Adrenal gland (tissue), 12 donors: ENCODE data around the gene GATA5. TPM values are rescaled to one million over a fixed set of nuclear protein-coding genes. Genes with fewer than 3 reads are reported as not detected.

Experiments
- DNase-seq, 7 donors: peaks; one replicate each; pipeline ENCODE4 v3.0.0-alpha.2; 2019 to 2020
- H3K27ac ChIP-seq, 5 donors: fragments of 200-600 bp; sonication (generic) in 4 of 5; 1 replicate in 3 of 5; 2 replicates in 2 of 5; pipeline versions ENCODE4 v1.5.1 to v1.8.0; 2016 to 2020; ENCODE audit warnings: mild to moderate bottlenecking in 1 of 5
- H3K27me3 ChIP-seq: fragments of 200-600 bp; 2 replicates; pipeline ENCODE4 v1.8.0; 2021
- H3K36me3 ChIP-seq, 2 donors: fragments of 200-600 bp; replicated peaks in 1 of 2; 1 replicate in 1 of 2; 2 replicates in 1 of 2; pipeline versions ENCODE4 v1.5.1 to v1.8.0; 2018 to 2022
- H3K4me1 ChIP-seq, 2 donors: fragments of 200-600 bp; replicated peaks in 1 of 2; 1 replicate in 1 of 2; 2 replicates in 1 of 2; pipeline versions ENCODE4 v1.5.1 to v1.8.0; 2018 to 2021
- H3K4me3 ChIP-seq, 4 donors: fragments of 200-600 bp; sonication (generic) in 3 of 4; one replicate each; pipeline ENCODE4 v1.5.1; 2016 to 2018
- H3K9me3 ChIP-seq, 3 donors: fragments of 200-600 bp; sonication (generic) in 1 of 3; replicated peaks in 1 of 3; 1 replicate in 2 of 3; 2 replicates in 1 of 3; pipeline versions ENCODE4 v1.5.1 to v1.8.0; 2016 to 2021
- POLR2A ChIP-seq, 2 donors: fragments of 450-650 bp; IDR thresholded peaks; one replicate each; pipeline ENCODE4 v1.6.1; 2017; ENCODE audit warnings: antibody characterized with exemption in 2 of 2, mild to moderate bottlenecking in 2 of 2, moderate library complexity in 1 of 2
- WGBS, 4 donors: extraction: QIAGEN DNeasy Blood & Tissue Kit in 2 of 4; methylation state at CpG; one replicate each; pipeline versions ENCODE4 v1.1.5 to v1.1.7; 2013 to 2017; 5-methylcytosine and 5-hydroxymethylcytosine counted together
- intact Hi-C, 2 donors: fragments of 100-400 bp; cut with DNase I; formaldehyde crosslinking; loops; one replicate each; pipeline versions ENCODE4 v1.14.1 to v1.15.0; 2022 to 2023
- polyA plus RNA-seq, 3 donors: library from polyadenylated mRNA; stranded (reverse); fragments of 200-250 nt in 2 of 3; fragments of 350-450 nt in 1 of 3; fragmentation: Illumina TruSeq in 1 of 3; extraction: RNeasy Lipid Tissue Mini Kit (QIAGEN cat#74804) in 1 of 3; gene quantifications; one replicate each; pipeline ENCODE4 v1.2.3, GENCODE V29; 2013 to 2014
- total RNA-seq, 9 donors: library from RNA; depleted of rRNA in 4 of 9; stranded (reverse); fragments of >200 nt in 4 of 9; fragments of 120-200 nt in 1 of 9; fragmentation: NEBNext Ultra II Directional in 1 of 9; extraction: Animal tissue kit (Norgen Biotek cat#: 25700) in 1 of 9; gene quantifications; one replicate each; pipeline versions ENCODE4 v1.1.0 to v1.2.4, GENCODE V29; 2013 to 2023
- TF ChIP-seq, protein P1 (sequence below), 6 experiments: fragments of 450-650 bp in 4 of 6; fragments of 200-600 bp in 2 of 6; sonication (generic) in 1 of 6; IDR thresholded peaks; 1 replicate in 5 of 6; 2 replicates in 1 of 6; pipeline versions ENCODE4 v1.5.1 to v1.8.0; 2016 to 2021; ENCODE audit warnings: antibody characterized with exemption in 6 of 6, mild to moderate bottlenecking in 2 of 6, moderate library complexity in 1 of 6
- donor health status: healthy with polysubstance abuse.
- donor health status: Bipolar disorder and iron deficiency.
- donor health status: DM: yes; HTN: yes; CAD: no.
- donor health status: DM: no; HTN: no; CAD: no.
- donor health status: DM: no; HTN: no; CAD: no.
- donor health status: DM: yes; HTN: yes; CAD: no.

Gene GATA5
- total and polyA plus RNA-seq, 12 donors, result 0.67 to 12.0 (median 5.7) TPM

DNA sequence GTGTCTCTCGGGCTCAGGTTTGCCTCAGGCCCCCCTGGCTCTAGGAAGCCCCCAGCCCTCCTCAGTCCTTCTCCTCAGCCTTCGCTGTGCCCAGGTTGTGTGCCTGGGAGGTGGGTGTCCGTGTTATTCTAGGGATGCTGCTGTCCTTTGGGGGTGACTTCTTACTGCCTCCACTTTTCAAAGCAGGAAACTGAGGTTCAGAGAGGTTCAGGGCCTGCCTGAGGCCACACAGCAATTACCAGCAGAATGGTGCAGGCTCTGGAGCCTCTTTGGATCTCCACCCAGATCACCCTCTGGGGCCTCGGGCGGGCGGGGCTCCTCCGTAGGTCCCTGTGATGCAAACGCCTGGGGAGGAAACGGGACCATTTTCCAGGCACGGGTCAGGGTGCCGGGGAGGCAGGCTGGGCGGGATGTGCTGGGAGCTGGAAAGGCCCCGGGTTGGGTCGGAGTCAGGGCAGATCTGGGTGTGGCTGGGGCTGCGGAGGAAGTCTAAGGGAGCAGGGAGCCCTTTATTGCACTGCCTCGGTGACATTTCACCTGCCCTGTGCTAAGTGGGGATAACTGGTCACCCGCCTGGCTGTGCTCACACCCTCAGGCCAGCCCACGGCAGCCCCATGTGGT, 23.2 kb downstream of the GATA5 start:
- H3K9me3 ChIP-seq, result no peaks in the 10 kb centered on the region
- H3K27me3 ChIP-seq, result no peaks in the 10 kb centered on the region
- H3K4me1 ChIP-seq, result no peaks in the 10 kb centered on the region
- no peak for TF ChIP-seq POLR2A (IDR thresholded peaks at IDR 0.05)
- TF ChIP-seq, protein P1, sequence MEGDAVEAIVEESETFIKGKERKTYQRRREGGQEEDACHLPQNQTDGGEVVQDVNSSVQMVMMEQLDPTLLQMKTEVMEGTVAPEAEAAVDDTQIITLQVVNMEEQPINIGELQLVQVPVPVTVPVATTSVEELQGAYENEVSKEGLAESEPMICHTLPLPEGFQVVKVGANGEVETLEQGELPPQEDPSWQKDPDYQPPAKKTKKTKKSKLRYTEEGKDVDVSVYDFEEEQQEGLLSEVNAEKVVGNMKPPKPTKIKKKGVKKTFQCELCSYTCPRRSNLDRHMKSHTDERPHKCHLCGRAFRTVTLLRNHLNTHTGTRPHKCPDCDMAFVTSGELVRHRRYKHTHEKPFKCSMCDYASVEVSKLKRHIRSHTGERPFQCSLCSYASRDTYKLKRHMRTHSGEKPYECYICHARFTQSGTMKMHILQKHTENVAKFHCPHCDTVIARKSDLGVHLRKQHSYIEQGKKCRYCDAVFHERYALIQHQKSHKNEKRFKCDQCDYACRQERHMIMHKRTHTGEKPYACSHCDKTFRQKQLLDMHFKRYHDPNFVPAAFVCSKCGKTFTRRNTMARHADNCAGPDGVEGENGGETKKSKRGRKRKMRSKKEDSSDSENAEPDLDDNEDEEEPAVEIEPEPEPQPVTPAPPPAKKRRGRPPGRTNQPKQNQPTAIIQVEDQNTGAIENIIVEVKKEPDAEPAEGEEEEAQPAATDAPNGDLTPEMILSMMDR (IDR thresholded peaks at IDR 0.05), result no peak
- H3K36me3 ChIP-seq, result no peaks in the 10 kb centered on the region
- no peak overlapping the region for H3K4me3 ChIP-seq
- peak in 1 of 7 donors; percentile 43 for DNase-seq
- no peak overlapping the region for H3K27ac ChIP-seq
- WGBS, 4 donors, result 67 to 72% (median 71%) methylated on average over 14 to 18 of the region's 18 CpGs
- intact Hi-C loops, result no loop called here

DNA sequence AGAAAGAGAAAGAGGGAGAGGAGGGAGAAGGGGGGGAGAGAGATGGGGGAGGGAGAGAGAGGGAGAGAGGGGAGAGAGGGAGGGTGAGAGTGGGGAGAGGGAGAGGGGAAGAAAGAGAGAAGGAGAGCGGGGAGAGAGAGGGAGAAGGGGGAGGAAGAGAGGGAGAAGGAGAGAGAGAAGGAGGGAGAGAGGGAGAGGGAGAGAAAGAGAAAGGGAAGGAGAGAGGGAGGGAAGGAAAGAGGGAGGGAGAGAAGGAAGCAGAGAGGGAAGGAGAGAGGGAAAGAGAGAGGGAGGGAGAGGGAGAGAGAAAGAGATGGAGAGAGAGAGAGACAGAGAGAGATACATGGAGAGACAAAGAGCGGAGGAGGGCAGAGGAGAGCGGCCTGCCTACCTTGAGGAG, 23.8 kb downstream of the GATA5 start:
- Histone ChIP-seq H3K4me3 (no peak overlapping the region), H3K9me3 (no peaks in the 10 kb centered on the region), H3K27me3 (no peaks in the 10 kb centered on the region), H3K4me1 (no peaks in the 10 kb centered on the region), H3K27ac (no peak overlapping the region), H3K36me3 (no peaks in the 10 kb centered on the region)
- 88 to 95% (median 90%) methylated on average over 3 of the region's 3 CpGs for WGBS, 4 donors
- intact Hi-C loops, result no loop called here
- DNase-seq, result no peak
- TF ChIP-seq POLR2A (IDR thresholded peaks at IDR 0.05), result no peak
- TF ChIP-seq, protein P1 (IDR thresholded peaks at IDR 0.05), result no peak

DNA sequence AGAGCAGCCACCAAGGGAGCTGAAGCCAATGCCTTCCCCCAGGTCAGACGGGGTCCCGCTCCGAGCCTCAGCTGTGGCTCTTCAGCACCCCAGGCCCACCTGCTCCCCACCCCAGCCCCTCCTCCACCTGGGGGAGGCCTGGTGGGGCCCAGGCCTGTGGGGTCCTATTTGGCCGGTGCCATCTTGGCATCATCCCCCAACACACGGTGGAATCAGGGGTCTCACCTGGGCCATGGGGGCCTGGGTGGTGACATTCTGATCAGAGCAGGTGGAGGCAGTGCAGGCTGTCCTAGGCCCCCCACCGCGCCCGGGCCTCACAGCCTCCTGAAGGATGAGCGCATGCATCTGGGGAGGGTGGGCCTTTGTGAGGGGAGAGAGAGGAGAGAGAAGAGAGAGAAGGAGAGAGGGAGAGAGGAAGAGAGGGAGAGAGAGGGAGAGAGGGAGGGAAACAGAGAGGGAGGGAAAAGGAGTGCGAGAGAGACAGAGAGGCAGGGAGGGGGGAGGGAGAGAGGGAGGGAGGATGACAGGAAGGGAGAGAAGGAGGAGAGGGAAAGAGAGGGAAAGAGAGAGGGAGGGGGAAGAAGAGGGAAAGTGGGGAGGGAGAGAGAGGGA, 24.5 kb downstream of the GATA5 start:
- H3K9me3 ChIP-seq, result no peaks in the 10 kb centered on the region
- TF ChIP-seq POLR2A (IDR thresholded peaks at IDR 0.05), result no peak
- TF ChIP-seq, protein P1 (IDR thresholded peaks at IDR 0.05), result no peak
- WGBS, 4 donors, result 74 to 85% (median 79%) methylated on average over 4 to 10 of the region's 10 CpGs
- no peaks in the 10 kb centered on the region for H3K36me3 ChIP-seq
- H3K27ac ChIP-seq, result no peak overlapping the region
- no peaks in the 10 kb centered on the region for H3K27me3 ChIP-seq
- H3K4me1 ChIP-seq, result no peaks in the 10 kb centered on the region
- intact Hi-C loops, result no loop called here
- DNase-seq, result no peak
- no peak overlapping the region for H3K4me3 ChIP-seq

DNA sequence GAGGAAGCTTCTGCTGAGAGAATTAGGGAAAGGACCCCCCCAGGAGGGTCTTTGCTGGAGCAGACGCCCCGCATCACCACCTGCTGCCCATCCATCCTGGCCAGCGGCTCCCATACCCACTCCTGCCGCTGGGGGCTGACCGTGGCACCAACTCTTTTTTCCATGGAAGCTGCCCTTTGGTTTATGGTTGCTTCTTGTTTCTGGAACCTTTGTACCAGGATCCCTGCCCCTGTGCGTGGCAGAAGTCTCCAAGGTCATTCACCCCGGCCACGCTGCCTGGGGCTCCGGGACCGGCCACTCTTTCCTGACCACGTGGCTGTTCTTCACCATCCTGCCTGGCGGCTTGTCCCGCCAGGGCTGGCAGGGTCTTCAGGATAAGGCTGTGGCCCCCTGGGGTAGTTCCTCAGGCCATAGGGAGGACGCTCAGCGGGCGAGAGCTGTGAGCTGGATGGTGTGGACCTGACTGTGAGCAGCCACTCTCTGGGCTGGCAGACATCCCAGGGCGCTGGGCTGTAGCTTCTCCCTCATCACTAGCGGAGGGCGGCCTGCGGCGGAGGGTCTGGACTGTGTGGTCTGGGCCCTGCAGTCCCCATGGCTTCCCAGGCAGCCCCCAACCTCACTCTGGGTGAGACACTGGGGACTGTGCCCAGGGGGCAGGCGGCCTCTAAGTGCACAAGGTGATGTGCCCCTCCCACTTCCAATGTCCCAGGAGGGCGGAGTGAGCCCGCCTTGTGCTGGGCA, 25.7 kb downstream of the GATA5 start:
- Histone ChIP-seq H3K27me3 (no peaks in the 10 kb centered on the region), H3K36me3 (no peaks in the 10 kb centered on the region), H3K4me1 (no peaks in the 10 kb centered on the region), H3K4me3 (no peak overlapping the region), H3K9me3 (no peaks in the 10 kb centered on the region), H3K27ac (no peak overlapping the region)
- no peak for TF ChIP-seq POLR2A (IDR thresholded peaks at IDR 0.05)
- TF ChIP-seq, protein P1 (IDR thresholded peaks at IDR 0.05), result no peak
- 54 to 64% (median 61%) methylated on average over 17 to 24 of the region's 24 CpGs for WGBS, 4 donors
- intact Hi-C loops, result no loop called here
- DNase-seq, result peak in 2 of 7 donors; percentile 33 to 44
